K562 (cell line): ENCODE results near the gene NETO1. TPM values are rescaled to one million over a fixed set of nuclear protein-coding genes. Genes with fewer than 3 reads are reported as not detected.

Source experiments
- ATAC-seq: fragments of 200-7000 bp; cut with Tn5 transposase; 3 replicates; pipeline ENCODE4 v1.9.1; 2020; ENCODE audit warnings: moderate library complexity
- BruUV-seq: library from RNA; stranded (reverse); fragments of 400-500 nt; replicated peaks from 2 replicates; lab custom pipeline; 2021; lab: Mats Ljungman, UMichigan
- CTCF ChIA-PET: fragments of 300-600 bp; formaldehyde crosslinking; extraction: SDS; loops from one replicate; lab custom pipeline; 2021; ENCODE audit warnings: low intra/inter-chr PET ratio; lab: Yijun Ruan, JAX
- POLR2A ChIA-PET: fragments of 300-600, 350-650 bp; sonication (Branson Sonifier 250); formaldehyde crosslinking; extraction: SDS; loops from one replicate; lab custom pipeline; 2021; ENCODE audit warnings: antibody characterized with exemption, inconsistent platforms; lab: Yijun Ruan, JAX
- DNase-seq, 4 experiments: peaks; one replicate each; pipeline versions ENCODE4 v3.0.0 to v3.0.0-alpha.2; 2011 to 2018; ENCODE audit warnings: low spot score in 3 of 4, mixed read lengths in 3 of 4; ENCODE audit errors: extremely low read depth in 1 of 4
- FAIRE-seq: peaks from 2 replicates; lab custom pipeline; 2011; peaks lifted over from hg19 to GRCh38; lab: Jason Lieb, UNC
- H2AFZ ChIP-seq: 2 replicates; pipeline ENCODE4 v1.6.0; 2011; ENCODE audit warnings: low read depth, low read length, control low read depth, inconsistent platforms
- H3K27ac ChIP-seq: fragments of 200-600 bp; 3 replicates; pipeline ENCODE4 v1.8.0; 2011; ENCODE audit warnings: low read depth, mild to moderate bottlenecking, control low read depth, inconsistent platforms, low read length, moderate library complexity, mixed read lengths; ENCODE audit errors: extremely low read depth
- H3K27me3 ChIP-seq, 2 experiments: fragments of 300-600 bp in 1 of 2; 2 replicates in 1 of 2; 3 replicates in 1 of 2; pipeline versions ENCODE4 v1.6.0 to v1.8.0; 2011; ENCODE audit warnings: inconsistent platforms in 2 of 2, low read length in 2 of 2, mild to moderate bottlenecking in 1 of 2, mixed read lengths in 1 of 2, moderate library complexity in 1 of 2; ENCODE audit not compliant: control insufficient read depth in 2 of 2, insufficient read depth in 2 of 2
- H3K36me3 ChIP-seq: fragments of 300-600 bp; 3 replicates; pipeline ENCODE4 v1.8.0; 2011; ENCODE audit warnings: mild to moderate bottlenecking, low read length, inconsistent platforms; ENCODE audit not compliant: control insufficient read depth, insufficient read depth
- H3K4me1 ChIP-seq, 2 experiments: fragments of 200-600 bp in 1 of 2; replicated peaks in 1 of 2; 2 replicates in 1 of 2; 3 replicates in 1 of 2; pipeline versions ENCODE4 v1.5.1 to v1.8.0; 2011; ENCODE audit warnings: inconsistent platforms in 2 of 2, low read length in 2 of 2, mild to moderate bottlenecking in 1 of 2, mixed read lengths in 1 of 2, moderate library complexity in 1 of 2; ENCODE audit not compliant: control insufficient read depth in 2 of 2, insufficient read depth in 2 of 2
- H3K4me2 ChIP-seq: 2 replicates; pipeline ENCODE4 v1.6.1; 2011; ENCODE audit warnings: low read length, control low read depth, inconsistent platforms, mixed read lengths; ENCODE audit not compliant: insufficient read depth
- H3K4me3 ChIP-seq: fragments of 200-600 bp; sonication (generic), shearing (Covaris generic); 2 replicates; pipeline ENCODE4 v1.5.1; 2016; ENCODE audit warnings: control low read depth, inconsistent platforms
- H3K79me2 ChIP-seq: fragments of 200-600 bp; 3 replicates; pipeline ENCODE4 v1.8.0; 2011; ENCODE audit warnings: low read length, inconsistent platforms; ENCODE audit not compliant: control insufficient read depth, insufficient read depth
- H3K9ac ChIP-seq, 2 experiments: 2 replicates each; pipeline versions ENCODE4 v1.6.0 to v1.6.1; 2011; ENCODE audit warnings: low read depth in 2 of 2, low read length in 2 of 2, control low read depth in 1 of 2, inconsistent platforms in 1 of 2, mild to moderate bottlenecking in 1 of 2, mixed read lengths in 1 of 2; ENCODE audit not compliant: insufficient read depth in 1 of 2
- H3K9me1 ChIP-seq: one replicate; pipeline ENCODE4 v1.6.0; 2011; ENCODE audit warnings: inconsistent platforms, mild to moderate bottlenecking, low read length, moderate library complexity; ENCODE audit not compliant: control insufficient read depth, insufficient read depth
- H3K9me3 ChIP-seq: replicated peaks from 2 replicates; pipeline ENCODE4 v1.5.1; 2011; ENCODE audit warnings: low read depth, low read length, inconsistent platforms; ENCODE audit not compliant: control insufficient read depth, insufficient read depth
- H4K20me1 ChIP-seq: replicated peaks from 2 replicates; pipeline ENCODE4 v1.6.1; 2011; ENCODE audit warnings: low read length, inconsistent platforms, mixed read lengths; ENCODE audit not compliant: control insufficient read depth, insufficient read depth
- BMI1 ChIP-seq: fragments of 150-350 bp; IDR thresholded peaks from 2 replicates; pipeline ENCODE4 v1.6.1; 2014; ENCODE audit warnings: low read length
- BRCA1 ChIP-seq, 2 experiments: fragments of 450-650 bp in 1 of 2; sonication (generic) in 1 of 2; formaldehyde crosslinking in 1 of 2; IDR thresholded peaks; 2 replicates each; pipeline versions ENCODE4 v1.5.0 to v1.6.1; 2017 to 2020; ENCODE audit warnings: mild to moderate bottlenecking in 1 of 2, missing genetic modification reagents in 1 of 2
- DLX4 ChIP-seq: fragments of 250-450 bp; sonication (Bioruptor Pico); IDR thresholded peaks from 2 replicates; pipeline ENCODE4 v1.6.1; 2021; ENCODE audit warnings: mild to moderate bottlenecking
- HLTF ChIP-seq: fragments of 450-650 bp; IDR thresholded peaks from 2 replicates; pipeline ENCODE4 v1.6.1; 2016
- NFIC ChIP-seq: fragments of 450-650 bp; IDR thresholded peaks from 2 replicates; pipeline ENCODE4 v1.6.1; 2017; ENCODE audit warnings: mild to moderate bottlenecking, inconsistent platforms
- NR2C1 ChIP-seq, 2 experiments: fragments of 450-650 bp; IDR thresholded peaks; 2 replicates each; pipeline ENCODE4 v1.6.1; 2017; ENCODE audit warnings: mild to moderate bottlenecking in 2 of 2, antibody characterized with exemption in 1 of 2, inconsistent platforms in 1 of 2, missing compliant biosample characterization in 1 of 2, missing genetic modification characterization in 1 of 2
- NR3C1 ChIP-seq: sonication (generic); formaldehyde crosslinking; IDR thresholded peaks from 2 replicates; pipeline ENCODE4 v1.8.1; 2022; ENCODE audit warnings: missing genetic modification reagents
- RBM25 ChIP-seq: fragments of 200-400 bp; formaldehyde crosslinking; IDR thresholded peaks from 2 replicates; pipeline ENCODE4 v1.6.1; 2018; ENCODE audit warnings: low read length, low read depth, moderate library complexity; ENCODE audit not compliant: severe bottlenecking
- ZNF134 ChIP-seq: fragments of 250-450 bp; sonication (Bioruptor Pico); conservative IDR thresholded peaks from 2 replicates; pipeline ENCODE4 v1.4.0; 2020
- ZNF384 ChIP-seq: IDR thresholded peaks from 2 replicates; pipeline ENCODE4 v1.6.1; 2012; ENCODE audit warnings: low read depth, low read length, improper control_type of control experiment
- WGBS: fragments of 100-300 bp; shearing (Covaris generic); methylation state at CpG from one replicate; pipeline ENCODE4 v1.1.6; 2016; ENCODE audit warnings: low coverage, mixed read lengths; ENCODE audit not compliant: insufficient coverage; ENCODE audit errors: missing lambda C conversion rate; 5-methylcytosine and 5-hydroxymethylcytosine counted together
- in situ Hi-C: fragments of 300-500 bp; cut with MboI; formaldehyde crosslinking; loops from 4 replicates; pipeline ENCODE4 v1.15.0; 2018; ENCODE audit warnings: inconsistent platforms, mixed read lengths
- intact Hi-C: fragments of 100-400 bp; cut with micrococcal nuclease; formaldehyde crosslinking; loops from 2 replicates; pipeline ENCODE4 v1.14.2; 2022
- polyA plus RNA-seq, 8 experiments: library from polyadenylated mRNA; depleted of rRNA in 4 of 8; stranded (reverse) in 5 of 8; unstranded in 3 of 8; fragments of >200 nt; fragmentation: Nextera tagmentation in 2 of 8; fragmentation: Illumina TruSeq in 1 of 8; extraction: Ambion mirVana in 2 of 8; extraction: Trizol in 1 of 8; gene quantifications; 2 replicates each; pipeline versions ENCODE4 v1.2.1 to v1.2.3, GENCODE V29; 2011 to 2014; ENCODE audit warnings: inconsistent platforms in 1 of 8, missing spikeins in 1 of 8
- total RNA-seq, 7 experiments: library from RNA; depleted of rRNA in 6 of 7; stranded (reverse); fragments of >200 nt in 6 of 7; fragmentation: Illumina TruSeq in 2 of 7; extraction: Trizol in 2 of 7; gene quantifications; 2 replicates each; pipeline versions ENCODE4 v1.2.1 to v1.2.3, GENCODE V29; 2011 to 2021; ENCODE audit warnings: low replicate concordance in 1 of 7
- TF ChIP-seq, protein P1 (sequence below): fragments of 250-450 bp; sonication (Bioruptor Pico); IDR thresholded peaks from 2 replicates; pipeline ENCODE4 v1.8.0; 2022; ENCODE audit warnings: inconsistent platforms, mild to moderate bottlenecking, moderate library complexity, borderline replicate concordance
- TF ChIP-seq, protein P2 (sequence below), 3 experiments: IDR thresholded peaks in 2 of 3; conservative IDR thresholded peaks in 1 of 3; 2 replicates each; pipeline ENCODE4 v1.5.1; 2011 to 2012; ENCODE audit warnings: low read length in 3 of 3, mild to moderate bottlenecking in 3 of 3, control low read depth in 2 of 3, improper control_type of control experiment in 1 of 3, inconsistent platforms in 1 of 3, low read depth in 1 of 3, mixed read lengths in 1 of 3, moderate library complexity in 1 of 3; ENCODE audit not compliant: insufficient read depth in 2 of 3
- TF ChIP-seq, protein P3 (sequence below): sonication (generic); formaldehyde crosslinking; IDR thresholded peaks from 2 replicates; pipeline ENCODE4 v1.9.0; 2022; ENCODE audit warnings: mild to moderate bottlenecking, missing genetic modification reagents
- TF ChIP-seq, protein P4 (sequence below): sonication (generic); formaldehyde crosslinking; IDR thresholded peaks from 2 replicates; pipeline ENCODE4 v1.8.0; 2022; ENCODE audit warnings: mild to moderate bottlenecking, missing genetic modification reagents, borderline replicate concordance

The NETO1 gene
- total and polyA plus RNA-seq, 9 of the 15 experiments (the other 6 are each of a cell fraction or from before 2014, with no cell fraction given) = not detected

GRCh38 chr18:72762515-72763122, 105.2 kb downstream of the NETO1 start (continued):
- TF ChIP-seq, protein P1, sequence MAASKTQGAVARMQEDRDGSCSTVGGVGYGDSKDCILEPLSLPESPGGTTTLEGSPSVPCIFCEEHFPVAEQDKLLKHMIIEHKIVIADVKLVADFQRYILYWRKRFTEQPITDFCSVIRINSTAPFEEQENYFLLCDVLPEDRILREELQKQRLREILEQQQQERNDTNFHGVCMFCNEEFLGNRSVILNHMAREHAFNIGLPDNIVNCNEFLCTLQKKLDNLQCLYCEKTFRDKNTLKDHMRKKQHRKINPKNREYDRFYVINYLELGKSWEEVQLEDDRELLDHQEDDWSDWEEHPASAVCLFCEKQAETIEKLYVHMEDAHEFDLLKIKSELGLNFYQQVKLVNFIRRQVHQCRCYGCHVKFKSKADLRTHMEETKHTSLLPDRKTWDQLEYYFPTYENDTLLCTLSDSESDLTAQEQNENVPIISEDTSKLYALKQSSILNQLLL = no peak
- TF ChIP-seq, protein P2, sequence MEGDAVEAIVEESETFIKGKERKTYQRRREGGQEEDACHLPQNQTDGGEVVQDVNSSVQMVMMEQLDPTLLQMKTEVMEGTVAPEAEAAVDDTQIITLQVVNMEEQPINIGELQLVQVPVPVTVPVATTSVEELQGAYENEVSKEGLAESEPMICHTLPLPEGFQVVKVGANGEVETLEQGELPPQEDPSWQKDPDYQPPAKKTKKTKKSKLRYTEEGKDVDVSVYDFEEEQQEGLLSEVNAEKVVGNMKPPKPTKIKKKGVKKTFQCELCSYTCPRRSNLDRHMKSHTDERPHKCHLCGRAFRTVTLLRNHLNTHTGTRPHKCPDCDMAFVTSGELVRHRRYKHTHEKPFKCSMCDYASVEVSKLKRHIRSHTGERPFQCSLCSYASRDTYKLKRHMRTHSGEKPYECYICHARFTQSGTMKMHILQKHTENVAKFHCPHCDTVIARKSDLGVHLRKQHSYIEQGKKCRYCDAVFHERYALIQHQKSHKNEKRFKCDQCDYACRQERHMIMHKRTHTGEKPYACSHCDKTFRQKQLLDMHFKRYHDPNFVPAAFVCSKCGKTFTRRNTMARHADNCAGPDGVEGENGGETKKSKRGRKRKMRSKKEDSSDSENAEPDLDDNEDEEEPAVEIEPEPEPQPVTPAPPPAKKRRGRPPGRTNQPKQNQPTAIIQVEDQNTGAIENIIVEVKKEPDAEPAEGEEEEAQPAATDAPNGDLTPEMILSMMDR (IDR thresholded peaks at IDR 0.05 in 2 of 3, conservative IDR thresholded peaks at IDR 0.05 in 1 of 3; ENCODE audit: insufficient read depth in 2 of 3, low read depth in 1 of 3, low read length in 3 of 3) = peak; percentile 30 to 58 (median 47); a peak in 4 of 6 replicates
- no peak for TF ChIP-seq BRCA1 (IDR thresholded peaks at IDR 0.05)
- TF ChIP-seq BRCA1 (CRISPR knock-in tag; IDR thresholded peaks at IDR 0.05) = no peak

GRCh38 chr18:72752220-72752619, 115.6 kb downstream of the NETO1 start:
- ChIA-PET CTCF (interaction anchor here (0.6 kb wide), 1 partner anchor 374 kb away, joined by 3 read pairs; no protein-coding TSS in a partner anchor), POLR2A (no interaction called here)
- no peaks in the 10 kb centered on the region for H3K4me1 ChIP-seq
- no TSS peak for BruUV-seq
- in situ Hi-C loops = loop anchor here (25.0 kb wide), 1 partner anchor 1085 kb away; no protein-coding TSS in a partner anchor
- no peaks in the 10 kb centered on the region for H4K20me1 ChIP-seq
- 0% methylated on average over 3 of the region's 4 CpGs for WGBS
- no peak overlapping the region for H3K4me3 ChIP-seq
- H3K27ac ChIP-seq = no peak overlapping the region
- no peaks in the 10 kb centered on the region for H3K9me1 ChIP-seq
- no peak for ATAC-seq
- H3K9me3 ChIP-seq = no peaks in the 10 kb centered on the region; the same call in 1 of the 2 replicates
- H3K4me2 ChIP-seq = no peak overlapping the region
- H3K79me2 ChIP-seq = no peaks in the 10 kb centered on the region
- intact Hi-C loops = no loop called here
- no peak for FAIRE-seq
- H3K27me3 ChIP-seq = no peaks in the 10 kb centered on the region
- H3K36me3 ChIP-seq = no peaks in the 10 kb centered on the region
- no peak overlapping the region for H3K9ac ChIP-seq
- H2AFZ ChIP-seq = no peak overlapping the region
- no peak for DNase-seq
- no peak for TF ChIP-seq DLX4 (CRISPR knock-in tag)
- TF ChIP-seq, protein P3, sequence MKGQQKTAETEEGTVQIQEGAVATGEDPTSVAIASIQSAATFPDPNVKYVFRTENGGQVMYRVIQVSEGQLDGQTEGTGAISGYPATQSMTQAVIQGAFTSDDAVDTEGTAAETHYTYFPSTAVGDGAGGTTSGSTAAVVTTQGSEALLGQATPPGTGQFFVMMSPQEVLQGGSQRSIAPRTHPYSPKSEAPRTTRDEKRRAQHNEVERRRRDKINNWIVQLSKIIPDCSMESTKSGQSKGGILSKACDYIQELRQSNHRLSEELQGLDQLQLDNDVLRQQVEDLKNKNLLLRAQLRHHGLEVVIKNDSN = no peak
- TF ChIP-seq ZNF134 (CRISPR knock-in tag) = no peak
- TF ChIP-seq HLTF = no peak
- TF ChIP-seq ZNF384 = no peak
- TF ChIP-seq, protein P4, sequence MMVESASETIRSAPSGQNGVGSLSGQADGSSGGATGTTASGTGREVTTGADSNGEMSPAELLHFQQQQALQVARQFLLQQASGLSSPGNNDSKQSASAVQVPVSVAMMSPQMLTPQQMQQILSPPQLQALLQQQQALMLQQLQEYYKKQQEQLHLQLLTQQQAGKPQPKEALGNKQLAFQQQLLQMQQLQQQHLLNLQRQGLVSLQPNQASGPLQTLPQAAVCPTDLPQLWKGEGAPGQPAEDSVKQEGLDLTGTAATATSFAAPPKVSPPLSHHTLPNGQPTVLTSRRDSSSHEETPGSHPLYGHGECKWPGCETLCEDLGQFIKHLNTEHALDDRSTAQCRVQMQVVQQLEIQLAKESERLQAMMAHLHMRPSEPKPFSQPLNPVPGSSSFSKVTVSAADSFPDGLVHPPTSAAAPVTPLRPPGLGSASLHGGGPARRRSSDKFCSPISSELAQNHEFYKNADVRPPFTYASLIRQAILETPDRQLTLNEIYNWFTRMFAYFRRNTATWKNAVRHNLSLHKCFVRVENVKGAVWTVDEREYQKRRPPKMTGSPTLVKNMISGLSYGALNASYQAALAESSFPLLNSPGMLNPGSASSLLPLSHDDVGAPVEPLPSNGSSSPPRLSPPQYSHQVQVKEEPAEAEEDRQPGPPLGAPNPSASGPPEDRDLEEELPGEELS = no peak
- TF ChIP-seq RBM25 = no peak
- TF ChIP-seq NR3C1 = no peak
- TF ChIP-seq NR2C1 (IDR thresholded peaks at IDR 0.05) = no peak
- TF ChIP-seq NR2C1 (tag; IDR thresholded peaks at IDR 0.05) = no peak
- TF ChIP-seq NFIC = no peak
- no peak for TF ChIP-seq BMI1
